MM.1S (cell line): ENCODE data around the gene GAS2L2.
"Not testable (repeated sequence)": the region's sequence is repeated elsewhere in the genome, so short reads cannot be mapped to it uniquely, and the experiment has no call there.

Experiments used
- CTCF ChIP-seq: fragments of 300-600 bp; sonication (generic); IDR thresholded peaks from 2 replicates; pipeline ENCODE4 v1.5.1; 2016; ENCODE audit warnings: antibody characterized with exemption, low read length, mixed read lengths
- EZH2 ChIP-seq: fragments of 300-600 bp; sonication (generic); optimal IDR thresholded peaks from 2 replicates; pipeline ENCODE3; 2017; ENCODE audit warnings: low read depth, mild to moderate bottlenecking, antibody characterized with exemption, low read length, mixed read lengths
- EZH2phosphoT487 ChIP-seq: fragments of 300-600 bp; sonication (generic); IDR thresholded peaks from 2 replicates; pipeline ENCODE4 v1.6.1; 2018; ENCODE audit warnings: antibody characterized with exemption, low read length

- TF ChIP-seq CTCF, EZH2, EZH2phosphoT487: not testable (repeated sequence)
These were observed 49.7 kb downstream of the GAS2L2 start for GRCh38 chr17:35703308-35703707.
